Measurements from ENCODE around the gene ANKZF1. TPM values are rescaled to one million over a fixed set of nuclear protein-coding genes. Genes with fewer than 3 reads are reported as not detected.

The ANKZF1 gene
- total RNA-seq, 1 donor from 2014 or later = 65.9 TPM

GRCh38 chr2:219234331-219234730 is 4.7 kb downstream of the ANKZF1 start:
- TF ChIP-seq EZH2 (IDR thresholded peaks at IDR 0.05) (no peak), EZH2phosphoT487 (IDR thresholded peaks at IDR 0.05) (no peak), CTCF (IDR thresholded peaks at IDR 0.05) (no peak)
- Histone ChIP-seq H3K36me3 (no peaks in the 10 kb centered on the region), H3K79me2 (ENCODE audit: low read depth) (peaks cover 19% of the 10 kb centered on the region), H3K27ac (no peak overlapping the region), H3F3A (ENCODE audit: low read depth) (peaks cover 11% of the 10 kb centered on the region), H2AFZ (replicated peaks) (no peak overlapping the region), H3K9me3 (ENCODE audit: low read depth) (no peaks in the 10 kb centered on the region), H3K4me1 (peaks cover 4% of the 10 kb centered on the region), H3K4me2 (no peak overlapping the region), H4K20me1 (ENCODE audit: low read depth) (no peaks in the 10 kb centered on the region), H3K9ac (no peak overlapping the region), H3K27me3 (no peaks in the 10 kb centered on the region), H3K4me3 (no peak overlapping the region)
- Mint-ChIP-seq H3K27me3 (ENCODE audit: insufficient read depth, low read depth) (peaks cover 2% of the 10 kb centered on the region), H3K4me1 (peaks cover 11% of the 10 kb centered on the region), H3K36me3 (peaks cover 30% of the 10 kb centered on the region), H3K4me3 (no peak overlapping the region), H3K9me3 (no peaks in the 10 kb centered on the region), H3K27ac (no peak overlapping the region)
- DNase-seq (ENCODE audit: low spot score) = no peak

GRCh38 chr2:219243291-219243761 is 13.7 kb downstream of the ANKZF1 start:
- peaks cover 3% of the 10 kb centered on the region for H3K36me3 Mint-ChIP-seq
- no peak for DNase-seq (ENCODE audit: low spot score)
- H3K9me3 ChIP-seq (ENCODE audit: low read depth) = no peaks in the 10 kb centered on the region
- H3K4me3 ChIP-seq = no peak overlapping the region
- no peak overlapping the region for H2AFZ ChIP-seq (replicated peaks)
- peaks cover 12% of the 10 kb centered on the region for H3F3A ChIP-seq (ENCODE audit: low read depth)
- no peak overlapping the region for H3K27ac ChIP-seq
- H3K79me2 ChIP-seq (ENCODE audit: low read depth) = peaks cover 11% of the 10 kb centered on the region
- H3K4me2 ChIP-seq = no peak overlapping the region
- no peaks in the 10 kb centered on the region for H3K36me3 ChIP-seq
- no peak overlapping the region for H3K27ac Mint-ChIP-seq
- no peak for TF ChIP-seq EZH2phosphoT487 (IDR thresholded peaks at IDR 0.05)
- no peak for TF ChIP-seq CTCF (IDR thresholded peaks at IDR 0.05)
- TF ChIP-seq EZH2 (IDR thresholded peaks at IDR 0.05) = no peak
- peaks cover 15% of the 10 kb centered on the region for H3K4me1 Mint-ChIP-seq
- no peaks in the 10 kb centered on the region for H3K4me1 ChIP-seq
- no peaks in the 10 kb centered on the region for H4K20me1 ChIP-seq (ENCODE audit: low read depth)
- H3K27me3 Mint-ChIP-seq (ENCODE audit: insufficient read depth, low read depth) = no peaks in the 10 kb centered on the region
- no peaks in the 10 kb centered on the region for H3K27me3 ChIP-seq
- H3K4me3 Mint-ChIP-seq = peak overlapping the region; percentile 73
- no peaks in the 10 kb centered on the region for H3K9me3 Mint-ChIP-seq
- H3K9ac ChIP-seq = no peak overlapping the region

GRCh38 chr2:219244789-219245147 is 15.2 kb downstream of the ANKZF1 start:
- Histone ChIP-seq H3K9me3 (ENCODE audit: low read depth) (no peaks in the 10 kb centered on the region), H3K27ac (peak overlapping the region; percentile 93), H2AFZ (replicated peaks) (peak overlapping the region; percentile 87), H3K79me2 (ENCODE audit: low read depth) (peaks cover 11% of the 10 kb centered on the region), H3K4me3 (peak overlapping the region; percentile 80), H3K4me1 (no peaks in the 10 kb centered on the region), H4K20me1 (ENCODE audit: low read depth) (no peaks in the 10 kb centered on the region), H3K36me3 (no peaks in the 10 kb centered on the region), H3K27me3 (no peaks in the 10 kb centered on the region), H3F3A (ENCODE audit: low read depth) (peaks cover 12% of the 10 kb centered on the region), H3K4me2 (peak overlapping the region; percentile 95), H3K9ac (peak overlapping the region; percentile 100)
- no peaks in the 10 kb centered on the region for H3K27me3 Mint-ChIP-seq (ENCODE audit: insufficient read depth, low read depth)
- no peak for TF ChIP-seq EZH2phosphoT487 (IDR thresholded peaks at IDR 0.05)
- TF ChIP-seq EZH2 (IDR thresholded peaks at IDR 0.05) = no peak
- no peak for TF ChIP-seq CTCF (IDR thresholded peaks at IDR 0.05)
- peak overlapping the region; percentile 96 for H3K4me3 Mint-ChIP-seq
- peaks cover 2% of the 10 kb centered on the region for H3K36me3 Mint-ChIP-seq
- H3K9me3 Mint-ChIP-seq = no peaks in the 10 kb centered on the region
- no peak overlapping the region for H3K27ac Mint-ChIP-seq
- DNase-seq (ENCODE audit: low spot score) = no peak
- H3K4me1 Mint-ChIP-seq = peaks cover 15% of the 10 kb centered on the region
